Loucy (cell line): ENCODE measurements around the gene MDM4.
"Not testable (repeated sequence)": the region's sequence is repeated elsewhere in the genome, so short reads cannot be mapped to it uniquely, and the experiment has no call there.

ENCODE experiments used
- H2AFZ ChIP-seq: fragments of 200-600 bp; sonication (generic); 2 replicates; pipeline ENCODE4 v1.6.0; 2016; ENCODE audit warnings: antibody characterized with exemption, mild to moderate bottlenecking, low read length, moderate library complexity
- H3F3A ChIP-seq: fragments of 200-600 bp; 2 replicates; pipeline ENCODE4 v1.6.0; 2016; ENCODE audit warnings: antibody characterized with exemption, low read depth, mild to moderate bottlenecking
- H3K27me3 ChIP-seq: fragments of 200-600 bp; sonication (generic); 2 replicates; pipeline ENCODE4 v1.6.1; 2014; ENCODE audit warnings: low read length, mild to moderate bottlenecking; ENCODE audit not compliant: insufficient read depth, poor library complexity, severe bottlenecking
- H3K36me3 ChIP-seq: fragments of 200-600 bp; sonication (generic); 2 replicates; pipeline ENCODE4 v1.6.1; 2016; ENCODE audit warnings: low read length; ENCODE audit not compliant: insufficient read depth
- H3K4me1 ChIP-seq: fragments of 200-600 bp; sonication (generic); 2 replicates; pipeline ENCODE4 v1.5.1; 2014; ENCODE audit warnings: low read length, mild to moderate bottlenecking; ENCODE audit not compliant: insufficient read depth, poor library complexity, severe bottlenecking
- H3K4me2 ChIP-seq: fragments of 200-600 bp; sonication (generic); 2 replicates; pipeline ENCODE4 v1.6.0; 2014; ENCODE audit warnings: antibody characterized with exemption, low read length, low read depth, mild to moderate bottlenecking; ENCODE audit not compliant: poor library complexity, severe bottlenecking
- H3K4me3 ChIP-seq: fragments of 200-600 bp; sonication (generic); 2 replicates; pipeline ENCODE4 v1.5.1; 2014; ENCODE audit warnings: low read length, mild to moderate bottlenecking, mixed read lengths; ENCODE audit not compliant: poor library complexity, severe bottlenecking
- H3K79me2 ChIP-seq: fragments of 200-600 bp; sonication (generic); 2 replicates; pipeline ENCODE4 v1.6.1; 2014; ENCODE audit warnings: low read length; ENCODE audit not compliant: insufficient read depth
- H3K9ac ChIP-seq: fragments of 200-600 bp; sonication (generic); 2 replicates; pipeline ENCODE4 v1.6.0; 2014; ENCODE audit warnings: mild to moderate bottlenecking, low read depth, low read length, moderate library complexity; ENCODE audit not compliant: poor library complexity, severe bottlenecking
- H3K9me2 ChIP-seq: fragments of 200-600 bp; sonication (generic); replicated peaks from 2 replicates; pipeline ENCODE4 v1.6.1; 2016; ENCODE audit warnings: low read depth, low read length, mixed read lengths
- H3K9me3 ChIP-seq: fragments of 200-600 bp; sonication (generic); 2 replicates; pipeline ENCODE4 v1.6.1; 2014; ENCODE audit warnings: mild to moderate bottlenecking, antibody characterized with exemption, low read length, low read depth; ENCODE audit not compliant: insufficient read depth
- H4K20me1 ChIP-seq: fragments of 200-600 bp; sonication (generic); 2 replicates; pipeline ENCODE4 v1.6.0; 2014; ENCODE audit warnings: antibody characterized with exemption, low read length, mild to moderate bottlenecking; ENCODE audit not compliant: insufficient read depth, poor library complexity, severe bottlenecking
- EZH2phosphoT487 ChIP-seq: fragments of 200-600 bp; IDR thresholded peaks from 2 replicates; pipeline ENCODE4 v1.6.1; 2018; ENCODE audit warnings: antibody characterized with exemption, mild to moderate bottlenecking, moderate library complexity, borderline replicate concordance
- TF ChIP-seq, protein P1 (sequence below): fragments of 200-600 bp; sonication (generic); conservative IDR thresholded peaks from 2 replicates; pipeline ENCODE4 v1.5.1; 2014; ENCODE audit warnings: mild to moderate bottlenecking, antibody characterized with exemption, low read length

MDM4 gene

DNA sequence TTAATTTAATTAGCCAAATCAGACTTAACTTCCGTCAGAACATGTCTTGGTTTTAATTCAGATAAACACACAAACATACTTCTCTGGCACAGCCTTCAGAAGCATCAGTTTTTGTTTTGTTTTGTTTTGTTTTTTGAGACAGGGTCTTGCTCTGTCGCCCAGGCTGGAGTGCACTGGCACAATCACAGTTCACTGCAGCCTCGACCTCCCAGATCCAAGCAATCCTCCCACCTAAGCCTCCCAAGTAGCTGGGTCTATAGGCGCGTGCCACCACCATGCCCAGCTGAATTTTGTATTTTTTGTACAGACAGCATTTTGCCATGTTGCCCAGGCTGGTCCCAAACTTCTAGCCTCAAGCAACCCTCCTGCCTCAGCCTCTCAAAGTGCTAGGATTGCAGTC is 34.7 kb downstream of the MDM4 start:
- no peak for TF ChIP-seq EZH2phosphoT487
- TF ChIP-seq, protein P1, sequence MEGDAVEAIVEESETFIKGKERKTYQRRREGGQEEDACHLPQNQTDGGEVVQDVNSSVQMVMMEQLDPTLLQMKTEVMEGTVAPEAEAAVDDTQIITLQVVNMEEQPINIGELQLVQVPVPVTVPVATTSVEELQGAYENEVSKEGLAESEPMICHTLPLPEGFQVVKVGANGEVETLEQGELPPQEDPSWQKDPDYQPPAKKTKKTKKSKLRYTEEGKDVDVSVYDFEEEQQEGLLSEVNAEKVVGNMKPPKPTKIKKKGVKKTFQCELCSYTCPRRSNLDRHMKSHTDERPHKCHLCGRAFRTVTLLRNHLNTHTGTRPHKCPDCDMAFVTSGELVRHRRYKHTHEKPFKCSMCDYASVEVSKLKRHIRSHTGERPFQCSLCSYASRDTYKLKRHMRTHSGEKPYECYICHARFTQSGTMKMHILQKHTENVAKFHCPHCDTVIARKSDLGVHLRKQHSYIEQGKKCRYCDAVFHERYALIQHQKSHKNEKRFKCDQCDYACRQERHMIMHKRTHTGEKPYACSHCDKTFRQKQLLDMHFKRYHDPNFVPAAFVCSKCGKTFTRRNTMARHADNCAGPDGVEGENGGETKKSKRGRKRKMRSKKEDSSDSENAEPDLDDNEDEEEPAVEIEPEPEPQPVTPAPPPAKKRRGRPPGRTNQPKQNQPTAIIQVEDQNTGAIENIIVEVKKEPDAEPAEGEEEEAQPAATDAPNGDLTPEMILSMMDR: no peak
- peaks cover 77% of the 10 kb centered on the region for H3K36me3 ChIP-seq
- no peaks in the 10 kb centered on the region for H3K4me1 ChIP-seq
- no peak overlapping the region for H3K9ac ChIP-seq
- no peaks in the 10 kb centered on the region for H3K9me2 ChIP-seq
- no peaks in the 10 kb centered on the region for H3K9me3 ChIP-seq
- H3K4me3 ChIP-seq: no peak overlapping the region
- H3K4me2 ChIP-seq: no peak overlapping the region
- H4K20me1 ChIP-seq: peaks cover 4% of the 10 kb centered on the region
- 0 out of 2 replicates have a peak, but pooled peaks cover 5% of the 10 kb centered on the region for H3K79me2 ChIP-seq
- no peak overlapping the region for H2AFZ ChIP-seq
- no peaks in the 10 kb centered on the region for H3K27me3 ChIP-seq
- H3F3A ChIP-seq: no peaks in the 10 kb centered on the region

DNA sequence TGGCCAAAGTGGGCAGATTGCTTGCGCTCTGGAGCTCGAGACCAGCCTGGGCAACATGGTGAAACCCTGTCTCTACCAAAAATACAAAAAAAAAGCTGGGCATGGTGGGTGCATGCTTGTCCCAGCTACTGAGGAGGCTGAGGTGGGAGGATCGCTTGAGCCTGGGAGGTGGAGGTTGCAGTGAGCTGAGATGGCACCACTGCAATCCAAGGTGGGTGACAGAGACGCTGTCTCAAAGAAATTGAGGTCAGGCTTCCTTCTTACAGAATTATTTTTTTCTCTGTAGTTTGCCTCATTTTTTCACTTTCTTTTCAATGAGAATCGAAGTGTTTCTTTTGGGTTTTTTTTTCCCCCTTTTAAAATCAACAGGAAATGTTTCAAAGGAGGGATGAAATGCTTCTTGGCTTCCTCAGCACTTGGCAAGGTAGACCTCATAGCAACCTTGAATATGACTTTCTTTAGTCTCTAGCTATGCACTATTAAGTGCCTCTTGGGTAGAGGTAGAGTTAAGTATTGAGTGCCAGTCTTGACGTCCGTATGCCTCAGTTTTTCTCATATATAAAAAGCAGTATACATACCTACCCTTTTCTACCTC is 40.3 kb downstream of the MDM4 start:
- no peaks in the 10 kb centered on the region for H3K27me3 ChIP-seq
- TF ChIP-seq EZH2phosphoT487: no peak
- TF ChIP-seq, protein P1: no peak
- H3K36me3 ChIP-seq: peaks cover 21% of the 10 kb centered on the region; the same call in 1 of the 2 replicates
- H3K9ac ChIP-seq: no peak overlapping the region
- H3K4me3 ChIP-seq: no peak overlapping the region
- no peaks in the 10 kb centered on the region for H3K9me2 ChIP-seq
- 0 out of 2 replicates have a peak, but pooled peaks cover 5% of the 10 kb centered on the region for H3K79me2 ChIP-seq
- H3K9me3 ChIP-seq: no peaks in the 10 kb centered on the region
- peaks cover 4% of the 10 kb centered on the region for H4K20me1 ChIP-seq
- H3F3A ChIP-seq: no peaks in the 10 kb centered on the region
- no peaks in the 10 kb centered on the region for H3K4me1 ChIP-seq
- H2AFZ ChIP-seq: no peak overlapping the region
- no peak overlapping the region for H3K4me2 ChIP-seq

DNA sequence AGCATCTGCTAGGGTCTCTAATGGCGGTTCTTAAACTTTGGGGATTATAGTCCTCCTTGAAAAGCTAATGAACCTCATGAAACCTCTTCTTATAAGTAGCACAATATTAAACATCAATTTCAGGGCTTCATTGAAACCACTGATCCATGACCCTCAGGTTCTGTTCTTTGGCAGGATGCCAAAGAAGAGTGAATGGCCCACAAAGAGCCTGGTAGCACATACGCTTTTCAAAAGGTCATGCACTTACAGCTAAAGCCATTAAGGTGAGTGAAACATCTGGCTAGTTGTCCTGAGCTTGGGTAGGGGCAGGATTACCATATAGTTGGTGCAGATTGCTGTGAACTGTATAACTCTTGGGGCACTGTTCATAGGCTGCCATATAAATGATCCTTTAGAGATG is 42.3 kb downstream of the MDM4 start:
- H4K20me1 ChIP-seq: no peaks in the 10 kb centered on the region
- peaks cover 13% of the 10 kb centered on the region; the same call in 1 of the 2 replicates for H3K36me3 ChIP-seq
- H3K4me2 ChIP-seq: no peak overlapping the region
- no peak overlapping the region for H3K9ac ChIP-seq
- H3K9me2 ChIP-seq: no peaks in the 10 kb centered on the region
- no peaks in the 10 kb centered on the region for H3F3A ChIP-seq
- no peaks in the 10 kb centered on the region for H3K27me3 ChIP-seq
- no peak overlapping the region for H3K4me3 ChIP-seq
- H3K9me3 ChIP-seq: no peaks in the 10 kb centered on the region
- 0 out of 2 replicates have a peak, but pooled peaks cover 2% of the 10 kb centered on the region for H3K79me2 ChIP-seq
- H3K4me1 ChIP-seq: no peaks in the 10 kb centered on the region
- TF ChIP-seq EZH2phosphoT487: no peak
- TF ChIP-seq, protein P1: no peak
- H2AFZ ChIP-seq: no peak overlapping the region

DNA sequence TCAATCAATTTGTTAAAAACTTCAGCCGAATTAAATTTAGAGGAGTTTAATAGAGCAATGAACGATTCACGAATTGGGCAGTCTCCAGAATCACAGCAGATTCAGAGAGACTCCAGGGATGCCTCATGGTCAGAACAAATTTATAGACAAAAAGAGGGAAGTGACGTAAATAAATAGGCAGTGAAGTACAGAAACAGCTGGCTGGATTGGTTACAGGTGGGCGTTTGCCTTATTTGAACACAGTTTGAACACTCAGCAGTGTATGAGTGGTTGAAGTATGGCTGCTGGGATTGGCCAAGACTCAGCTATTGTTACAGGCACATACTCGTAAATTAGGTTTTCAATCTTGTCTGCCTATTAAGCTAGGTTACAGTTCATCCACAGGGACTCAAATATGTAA is 43.8 kb downstream of the MDM4 start:
- not testable (repeated sequence) for H3K4me2 ChIP-seq, H4K20me1 ChIP-seq, H3K9me2 ChIP-seq, H3K9ac ChIP-seq, H3K79me2 ChIP-seq, H3F3A ChIP-seq, H3K9me3 ChIP-seq, H3K27me3 ChIP-seq, H3K36me3 ChIP-seq, H3K4me1 ChIP-seq, H3K4me3 ChIP-seq, H2AFZ ChIP-seq
